WTC11 (cell line): ENCODE data around the gene AHSA1. TPM values are rescaled to one million over a fixed set of nuclear protein-coding genes. Genes with fewer than 3 reads are reported as not detected.

Experiments
- ATAC-seq: fragments of 200-7000 bp; cut with Tn5 transposase; 2 replicates; pipeline ENCODE4 v1.10.0; 2021; ENCODE audit warnings: mild to moderate bottlenecking, moderate library complexity
- CTCF ChIA-PET: fragments of 300-600 bp; sonication (Branson Sonifier 250); formaldehyde crosslinking; loops from one replicate; lab custom pipeline; 2021; ENCODE audit warnings: antibody characterized with exemption; lab: Charles Lee
- POLR2A ChIA-PET: fragments of 350-600 bp; sonication (Branson Sonifier 250); formaldehyde crosslinking; loops from one replicate; lab custom pipeline; 2021; ENCODE audit warnings: antibody characterized with exemption; lab: Charles Lee
- DNase-seq: peaks from one replicate; pipeline ENCODE4 v3.0.0; 2021; ENCODE audit warnings: low spot score
- H3K27ac Mint-ChIP-seq: 2 replicates; pipeline ENCODE4 v1.8.0; 2021; ENCODE audit warnings: mixed read lengths
- H3K27me3 Mint-ChIP-seq: 2 replicates; pipeline ENCODE4 v1.8.0; 2021; ENCODE audit warnings: low read depth, mild to moderate bottlenecking, moderate library complexity, mixed read lengths
- H3K36me3 Mint-ChIP-seq: 2 replicates; pipeline ENCODE4 v1.8.0; 2021; ENCODE audit warnings: mixed read lengths
- H3K4me1 Mint-ChIP-seq: 2 replicates; pipeline ENCODE4 v1.8.0; 2022; ENCODE audit warnings: mixed read lengths
- H3K4me3 Mint-ChIP-seq: 2 replicates; pipeline ENCODE4 v1.8.0; 2021; ENCODE audit warnings: mild to moderate bottlenecking, moderate library complexity, mixed read lengths
- H3K9me3 Mint-ChIP-seq: 2 replicates; pipeline ENCODE4 v1.8.0; 2021; ENCODE audit warnings: mixed read lengths
- ATF1 ChIP-seq: sonication (generic); formaldehyde crosslinking; IDR thresholded peaks from 2 replicates; pipeline ENCODE4 v1.8.1; 2023; ENCODE audit warnings: mild to moderate bottlenecking, moderate library complexity, missing genetic modification reagents
- CREB1 ChIP-seq: sonication (generic); formaldehyde crosslinking; IDR thresholded peaks from 2 replicates; pipeline ENCODE4 v1.8.0; 2023; ENCODE audit warnings: mild to moderate bottlenecking, missing genetic modification reagents
- ELF4 ChIP-seq: sonication (generic); formaldehyde crosslinking; IDR thresholded peaks from 2 replicates; pipeline ENCODE4 v1.8.1; 2022; ENCODE audit warnings: low read depth, mild to moderate bottlenecking, moderate library complexity, missing genetic modification reagents
- ESRRA ChIP-seq: sonication (generic); formaldehyde crosslinking; IDR thresholded peaks from 2 replicates; pipeline ENCODE4 v1.8.1; 2022; ENCODE audit warnings: mild to moderate bottlenecking, missing genetic modification reagents, borderline replicate concordance
- FOXJ3 ChIP-seq: sonication (generic); formaldehyde crosslinking; IDR thresholded peaks from 2 replicates; pipeline ENCODE4 v1.9.0; 2021; ENCODE audit warnings: missing genetic modification reagents, mild to moderate bottlenecking, borderline replicate concordance
- MXD4 ChIP-seq: fragments of 250-450 bp; sonication (Bioruptor Pico); IDR thresholded peaks from 2 replicates; pipeline ENCODE4 v1.8.0; 2021; ENCODE audit warnings: mild to moderate bottlenecking, moderate library complexity, borderline replicate concordance
- NFE2L1 ChIP-seq: sonication (generic); formaldehyde crosslinking; IDR thresholded peaks from 2 replicates; pipeline ENCODE4 v1.8.1; 2023; ENCODE audit warnings: missing genetic modification reagents
- NFYB ChIP-seq: sonication (generic); formaldehyde crosslinking; conservative IDR thresholded peaks from 2 replicates; pipeline ENCODE4 v1.8.0; 2022; ENCODE audit warnings: low read depth, missing genetic modification reagents
- OVOL2 ChIP-seq: fragments of 250-450 bp; sonication (Bioruptor Pico); IDR thresholded peaks from 2 replicates; pipeline ENCODE4 v1.9.0; 2021; ENCODE audit warnings: mild to moderate bottlenecking, borderline replicate concordance
- TP53 ChIP-seq: sonication (generic); formaldehyde crosslinking; IDR thresholded peaks from 2 replicates; pipeline ENCODE4 v1.8.1; 2023; ENCODE audit warnings: mild to moderate bottlenecking, missing genetic modification reagents
- ZNF232 ChIP-seq: sonication (generic); formaldehyde crosslinking; IDR thresholded peaks from 2 replicates; pipeline ENCODE4 v1.8.0; 2022; ENCODE audit warnings: mild to moderate bottlenecking, missing genetic modification reagents
- ZNF263 ChIP-seq: sonication (generic); formaldehyde crosslinking; IDR thresholded peaks from 2 replicates; pipeline ENCODE4 v1.8.1; 2022; ENCODE audit warnings: low read depth, mild to moderate bottlenecking, moderate library complexity, missing genetic modification reagents
- ZNF396 ChIP-seq: fragments of 250-450 bp; sonication (Bioruptor Pico); IDR thresholded peaks from 2 replicates; pipeline ENCODE4 v1.8.0; 2021; ENCODE audit warnings: mild to moderate bottlenecking, moderate library complexity, borderline replicate concordance
- ZNF416 ChIP-seq: fragments of 250-450 bp; sonication (Bioruptor Pico); IDR thresholded peaks from 2 replicates; pipeline ENCODE4 v1.9.0; 2021; ENCODE audit warnings: mild to moderate bottlenecking, inconsistent platforms
- total RNA-seq: library from RNA; stranded (reverse); gene quantifications from 3 replicates; pipeline ENCODE4 v1.2.3, GENCODE V29; 2021
- TF ChIP-seq, protein P1 (sequence below): sonication (generic); formaldehyde crosslinking; IDR thresholded peaks from 2 replicates; pipeline ENCODE4 v1.8.0; 2022; ENCODE audit warnings: mild to moderate bottlenecking, missing genetic modification reagents
- TF ChIP-seq, protein P2 (sequence below): fragments of 250-450 bp; sonication (Bioruptor Pico); IDR thresholded peaks from 2 replicates; pipeline ENCODE4 v1.9.0; 2021; ENCODE audit warnings: mild to moderate bottlenecking
- TF ChIP-seq, protein P3 (sequence below): sonication (generic); formaldehyde crosslinking; IDR thresholded peaks from 2 replicates; pipeline ENCODE4 v1.8.1; 2022; ENCODE audit warnings: mild to moderate bottlenecking, missing genetic modification reagents, moderate library complexity, borderline replicate concordance
- TF ChIP-seq, protein P4 (sequence below): fragments of 250-450 bp; sonication (Bioruptor Pico); conservative IDR thresholded peaks from 2 replicates; pipeline ENCODE4 v1.9.0; 2021; ENCODE audit warnings: mild to moderate bottlenecking
- TF ChIP-seq, protein P5 (sequence below): sonication (generic); formaldehyde crosslinking; IDR thresholded peaks from 2 replicates; pipeline ENCODE4 v1.8.0; 2023; ENCODE audit warnings: missing genetic modification reagents
- TF ChIP-seq, protein P6 (sequence below): fragments of 250-450 bp; sonication (Bioruptor Pico); IDR thresholded peaks from 2 replicates; pipeline ENCODE4 v1.8.0; 2021; ENCODE audit warnings: mild to moderate bottlenecking
- TF ChIP-seq, protein P7 (sequence below): sonication (generic); formaldehyde crosslinking; IDR thresholded peaks from 2 replicates; pipeline ENCODE4 v1.8.0; 2023; ENCODE audit warnings: mild to moderate bottlenecking, missing genetic modification reagents
- TF ChIP-seq, protein P8 (sequence below): fragments of 250-450 bp; sonication (Bioruptor Pico); IDR thresholded peaks from 2 replicates; pipeline ENCODE4 v2.1.2; 2022; ENCODE audit warnings: mild to moderate bottlenecking, moderate library complexity

Gene AHSA1
- total RNA-seq, 1 experiment from 2014 or later, result 186 TPM

DNA sequence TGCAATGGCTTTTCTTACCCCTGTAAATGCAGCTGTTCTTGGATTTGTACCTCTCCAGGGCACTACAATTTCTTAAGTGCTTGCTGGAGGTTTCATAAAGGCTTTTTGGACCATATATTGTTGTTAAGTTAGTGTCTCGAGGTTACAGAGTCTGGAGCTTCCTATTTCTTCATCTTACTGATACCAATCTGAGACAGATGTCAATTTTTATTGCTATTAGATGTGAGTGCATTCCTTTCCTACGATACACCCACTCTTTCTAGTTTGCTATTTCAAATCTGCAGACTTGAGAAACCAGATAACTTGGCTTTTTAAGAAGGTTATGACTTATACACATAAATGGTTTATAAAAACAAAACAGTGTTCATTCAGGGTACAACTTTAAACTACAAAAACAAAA, 36.7 kb upstream of the AHSA1 start:
- H3K4me1 Mint-ChIP-seq, result peaks cover 13% of the 10 kb centered on the region
- H3K9me3 Mint-ChIP-seq, result peaks cover 28% of the 10 kb centered on the region
- peaks cover 46% of the 10 kb centered on the region for H3K36me3 Mint-ChIP-seq
- H3K27ac Mint-ChIP-seq, result no peak overlapping the region
- TF ChIP-seq, protein P1, sequence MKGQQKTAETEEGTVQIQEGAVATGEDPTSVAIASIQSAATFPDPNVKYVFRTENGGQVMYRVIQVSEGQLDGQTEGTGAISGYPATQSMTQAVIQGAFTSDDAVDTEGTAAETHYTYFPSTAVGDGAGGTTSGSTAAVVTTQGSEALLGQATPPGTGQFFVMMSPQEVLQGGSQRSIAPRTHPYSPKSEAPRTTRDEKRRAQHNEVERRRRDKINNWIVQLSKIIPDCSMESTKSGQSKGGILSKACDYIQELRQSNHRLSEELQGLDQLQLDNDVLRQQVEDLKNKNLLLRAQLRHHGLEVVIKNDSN (CRISPR knock-in tag), result no peak
- TF ChIP-seq MXD4, result no peak
- TF ChIP-seq, all 79 proteins: peak for 0
- POLR2A ChIA-PET, result interaction anchor here (0.5 kb wide), 1 partner anchor 624 kb away, joined by 3 read pairs; no protein-coding TSS in a partner anchor
- no peak for ATAC-seq
- no peak for DNase-seq
- no peak overlapping the region for H3K4me3 Mint-ChIP-seq
- CTCF ChIA-PET, result no interaction called here
- H3K27me3 Mint-ChIP-seq, result no peaks in the 10 kb centered on the region

DNA sequence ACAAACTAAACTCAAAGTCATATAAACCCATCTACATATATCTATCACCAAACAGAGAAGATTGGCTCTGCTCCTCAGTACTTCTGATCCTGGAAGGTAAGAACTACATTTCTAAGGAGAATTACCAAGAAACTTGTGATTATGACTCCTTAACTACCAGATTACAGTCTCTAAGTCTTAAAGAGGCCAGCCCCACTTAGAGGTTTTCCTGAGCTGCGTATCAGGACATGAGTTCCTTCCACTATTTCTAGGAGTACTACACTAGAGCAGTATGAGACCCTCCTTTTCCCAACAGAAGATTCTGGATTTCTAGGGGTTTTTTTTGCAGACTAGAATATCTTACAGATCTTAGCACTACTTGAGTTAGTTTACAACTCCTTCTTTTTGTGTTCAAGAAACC, 34.5 kb upstream of the AHSA1 start, which contains the start of gene NOXRED1:
Gene NOXRED1, minus strand, starts transcription at position 101 of the 400 bp plus-strand sequence. CDS start 634 bp downstream, outside the sequence.
- ATAC-seq (no peak), DNase-seq (no peak)
- H3K36me3 Mint-ChIP-seq, result peaks cover 62% of the 10 kb centered on the region
- no peak within 1 kb of the TSS for H3K4me3 Mint-ChIP-seq
- no peak within 1 kb of the TSS for H3K27ac Mint-ChIP-seq
- CTCF ChIA-PET, result no interaction called here
- TF ChIP-seq, protein P2, sequence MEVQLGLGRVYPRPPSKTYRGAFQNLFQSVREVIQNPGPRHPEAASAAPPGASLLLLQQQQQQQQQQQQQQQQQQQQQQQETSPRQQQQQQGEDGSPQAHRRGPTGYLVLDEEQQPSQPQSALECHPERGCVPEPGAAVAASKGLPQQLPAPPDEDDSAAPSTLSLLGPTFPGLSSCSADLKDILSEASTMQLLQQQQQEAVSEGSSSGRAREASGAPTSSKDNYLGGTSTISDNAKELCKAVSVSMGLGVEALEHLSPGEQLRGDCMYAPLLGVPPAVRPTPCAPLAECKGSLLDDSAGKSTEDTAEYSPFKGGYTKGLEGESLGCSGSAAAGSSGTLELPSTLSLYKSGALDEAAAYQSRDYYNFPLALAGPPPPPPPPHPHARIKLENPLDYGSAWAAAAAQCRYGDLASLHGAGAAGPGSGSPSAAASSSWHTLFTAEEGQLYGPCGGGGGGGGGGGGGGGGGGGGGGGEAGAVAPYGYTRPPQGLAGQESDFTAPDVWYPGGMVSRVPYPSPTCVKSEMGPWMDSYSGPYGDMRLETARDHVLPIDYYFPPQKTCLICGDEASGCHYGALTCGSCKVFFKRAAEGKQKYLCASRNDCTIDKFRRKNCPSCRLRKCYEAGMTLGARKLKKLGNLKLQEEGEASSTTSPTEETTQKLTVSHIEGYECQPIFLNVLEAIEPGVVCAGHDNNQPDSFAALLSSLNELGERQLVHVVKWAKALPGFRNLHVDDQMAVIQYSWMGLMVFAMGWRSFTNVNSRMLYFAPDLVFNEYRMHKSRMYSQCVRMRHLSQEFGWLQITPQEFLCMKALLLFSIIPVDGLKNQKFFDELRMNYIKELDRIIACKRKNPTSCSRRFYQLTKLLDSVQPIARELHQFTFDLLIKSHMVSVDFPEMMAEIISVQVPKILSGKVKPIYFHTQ, result no peak
- TF ChIP-seq, protein P3, sequence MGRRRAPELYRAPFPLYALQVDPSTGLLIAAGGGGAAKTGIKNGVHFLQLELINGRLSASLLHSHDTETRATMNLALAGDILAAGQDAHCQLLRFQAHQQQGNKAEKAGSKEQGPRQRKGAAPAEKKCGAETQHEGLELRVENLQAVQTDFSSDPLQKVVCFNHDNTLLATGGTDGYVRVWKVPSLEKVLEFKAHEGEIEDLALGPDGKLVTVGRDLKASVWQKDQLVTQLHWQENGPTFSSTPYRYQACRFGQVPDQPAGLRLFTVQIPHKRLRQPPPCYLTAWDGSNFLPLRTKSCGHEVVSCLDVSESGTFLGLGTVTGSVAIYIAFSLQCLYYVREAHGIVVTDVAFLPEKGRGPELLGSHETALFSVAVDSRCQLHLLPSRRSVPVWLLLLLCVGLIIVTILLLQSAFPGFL, result no peak
- TF ChIP-seq NFE2L1 (CRISPR knock-in tag) (no peak), OVOL2 (CRISPR knock-in tag) (no peak), ESRRA (CRISPR knock-in tag) (no peak), ZNF416 (CRISPR knock-in tag) (no peak), ELF4 (no peak), ATF1 (no peak), ZNF263 (CRISPR knock-in tag) (no peak), TP53 (CRISPR knock-in tag) (no peak), CREB1 (CRISPR knock-in tag) (no peak), ZNF396 (no peak), NFYB (CRISPR knock-in tag) (no peak), FOXJ3 (no peak), ZNF232 (CRISPR knock-in tag) (no peak)
- TF ChIP-seq, protein P4, sequence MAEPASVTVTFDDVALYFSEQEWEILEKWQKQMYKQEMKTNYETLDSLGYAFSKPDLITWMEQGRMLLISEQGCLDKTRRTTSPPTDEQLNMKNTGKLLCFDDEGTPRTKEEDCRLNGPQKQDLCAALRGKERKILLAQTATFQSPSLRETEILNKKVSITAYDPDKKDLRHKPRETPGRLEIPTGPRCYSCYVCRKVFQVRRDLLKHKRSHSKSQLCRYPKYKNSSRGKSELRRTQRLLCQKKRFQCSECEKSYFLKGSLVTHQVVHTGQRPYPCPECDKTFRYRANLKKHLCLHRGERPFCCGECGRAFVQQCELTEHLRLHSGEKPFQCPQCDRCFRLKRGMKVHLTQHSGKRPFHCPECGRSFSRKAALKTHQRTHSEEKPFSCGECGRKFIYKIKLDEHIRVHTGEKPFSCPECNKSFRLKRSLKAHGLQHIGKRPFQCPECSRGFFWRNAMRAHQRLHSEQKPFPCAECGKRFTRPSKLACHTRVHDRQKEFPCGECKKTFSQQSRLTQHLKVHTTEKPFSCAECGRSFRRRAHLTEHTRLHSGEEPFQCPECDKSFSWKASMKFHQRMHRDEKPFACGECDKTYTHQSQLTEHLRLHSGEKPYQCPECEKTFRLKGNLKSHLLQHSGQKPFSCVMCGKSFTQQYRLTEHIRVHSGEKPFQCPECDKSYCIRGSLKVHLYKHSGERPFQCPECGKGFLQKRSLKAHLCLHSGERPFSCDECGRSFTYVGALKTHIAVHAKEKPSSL (CRISPR knock-in tag), result no peak
- TF ChIP-seq, protein P5, sequence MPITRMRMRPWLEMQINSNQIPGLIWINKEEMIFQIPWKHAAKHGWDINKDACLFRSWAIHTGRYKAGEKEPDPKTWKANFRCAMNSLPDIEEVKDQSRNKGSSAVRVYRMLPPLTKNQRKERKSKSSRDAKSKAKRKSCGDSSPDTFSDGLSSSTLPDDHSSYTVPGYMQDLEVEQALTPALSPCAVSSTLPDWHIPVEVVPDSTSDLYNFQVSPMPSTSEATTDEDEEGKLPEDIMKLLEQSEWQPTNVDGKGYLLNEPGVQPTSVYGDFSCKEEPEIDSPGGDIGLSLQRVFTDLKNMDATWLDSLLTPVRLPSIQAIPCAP (CRISPR knock-in tag), result no peak
- TF ChIP-seq, protein P6, sequence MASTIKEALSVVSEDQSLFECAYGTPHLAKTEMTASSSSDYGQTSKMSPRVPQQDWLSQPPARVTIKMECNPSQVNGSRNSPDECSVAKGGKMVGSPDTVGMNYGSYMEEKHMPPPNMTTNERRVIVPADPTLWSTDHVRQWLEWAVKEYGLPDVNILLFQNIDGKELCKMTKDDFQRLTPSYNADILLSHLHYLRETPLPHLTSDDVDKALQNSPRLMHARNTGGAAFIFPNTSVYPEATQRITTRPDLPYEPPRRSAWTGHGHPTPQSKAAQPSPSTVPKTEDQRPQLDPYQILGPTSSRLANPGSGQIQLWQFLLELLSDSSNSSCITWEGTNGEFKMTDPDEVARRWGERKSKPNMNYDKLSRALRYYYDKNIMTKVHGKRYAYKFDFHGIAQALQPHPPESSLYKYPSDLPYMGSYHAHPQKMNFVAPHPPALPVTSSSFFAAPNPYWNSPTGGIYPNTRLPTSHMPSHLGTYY (CRISPR knock-in tag), result no peak
- TF ChIP-seq, protein P7, sequence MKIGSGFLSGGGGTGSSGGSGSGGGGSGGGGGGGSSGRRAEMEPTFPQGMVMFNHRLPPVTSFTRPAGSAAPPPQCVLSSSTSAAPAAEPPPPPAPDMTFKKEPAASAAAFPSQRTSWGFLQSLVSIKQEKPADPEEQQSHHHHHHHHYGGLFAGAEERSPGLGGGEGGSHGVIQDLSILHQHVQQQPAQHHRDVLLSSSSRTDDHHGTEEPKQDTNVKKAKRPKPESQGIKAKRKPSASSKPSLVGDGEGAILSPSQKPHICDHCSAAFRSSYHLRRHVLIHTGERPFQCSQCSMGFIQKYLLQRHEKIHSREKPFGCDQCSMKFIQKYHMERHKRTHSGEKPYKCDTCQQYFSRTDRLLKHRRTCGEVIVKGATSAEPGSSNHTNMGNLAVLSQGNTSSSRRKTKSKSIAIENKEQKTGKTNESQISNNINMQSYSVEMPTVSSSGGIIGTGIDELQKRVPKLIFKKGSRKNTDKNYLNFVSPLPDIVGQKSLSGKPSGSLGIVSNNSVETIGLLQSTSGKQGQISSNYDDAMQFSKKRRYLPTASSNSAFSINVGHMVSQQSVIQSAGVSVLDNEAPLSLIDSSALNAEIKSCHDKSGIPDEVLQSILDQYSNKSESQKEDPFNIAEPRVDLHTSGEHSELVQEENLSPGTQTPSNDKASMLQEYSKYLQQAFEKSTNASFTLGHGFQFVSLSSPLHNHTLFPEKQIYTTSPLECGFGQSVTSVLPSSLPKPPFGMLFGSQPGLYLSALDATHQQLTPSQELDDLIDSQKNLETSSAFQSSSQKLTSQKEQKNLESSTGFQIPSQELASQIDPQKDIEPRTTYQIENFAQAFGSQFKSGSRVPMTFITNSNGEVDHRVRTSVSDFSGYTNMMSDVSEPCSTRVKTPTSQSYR (CRISPR knock-in tag), result no peak
- TF ChIP-seq, protein P8, sequence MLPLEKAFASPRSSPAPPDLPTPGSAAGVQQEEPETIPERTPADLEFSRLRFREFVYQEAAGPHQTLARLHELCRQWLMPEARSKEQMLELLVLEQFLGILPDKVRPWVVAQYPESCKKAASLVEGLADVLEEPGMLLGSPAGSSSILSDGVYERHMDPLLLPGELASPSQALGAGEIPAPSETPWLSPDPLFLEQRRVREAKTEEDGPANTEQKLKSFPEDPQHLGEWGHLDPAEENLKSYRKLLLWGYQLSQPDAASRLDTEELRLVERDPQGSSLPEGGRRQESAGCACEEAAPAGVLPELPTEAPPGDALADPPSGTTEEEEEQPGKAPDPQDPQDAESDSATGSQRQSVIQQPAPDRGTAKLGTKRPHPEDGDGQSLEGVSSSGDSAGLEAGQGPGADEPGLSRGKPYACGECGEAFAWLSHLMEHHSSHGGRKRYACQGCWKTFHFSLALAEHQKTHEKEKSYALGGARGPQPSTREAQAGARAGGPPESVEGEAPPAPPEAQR (CRISPR knock-in tag), result no peak
- H3K4me1 Mint-ChIP-seq, result peaks cover 13% of the 10 kb centered on the region
- H3K9me3 Mint-ChIP-seq, result peaks cover 17% of the 10 kb centered on the region
- POLR2A ChIA-PET, result no interaction called here
- H3K27me3 Mint-ChIP-seq, result no peaks in the 10 kb centered on the region
